GM21529 (cell line): ENCODE measurements around the gene C8B.

Experiments used
- ATAC-seq: cut with Tn5 transposase; IDR thresholded peaks from one replicate; pipeline ENCODE4 v1.9.1; 2021; ENCODE audit not compliant: unreplicated experiment

Gene C8B

GRCh38 chr1:56965916-56966697 lies at the start of gene C8B:
TSS of gene C8B (minus strand) at chr1:56966015. CDS start at chr1:56965948, 67 bp downstream.
- ATAC-seq: no peak

- no peak for ATAC-seq
Measured at GRCh38 chr1:57015071-57015470, 49.3 kb upstream of the C8B start.

GRCh38 chr1:57013522-57013921 lies 47.7 kb upstream of the C8B start:
- no peak for ATAC-seq

- no peak for ATAC-seq
Measured at GRCh38 chr1:57012315-57012714, 46.5 kb upstream of the C8B start.

- ATAC-seq: no peak
Measured at GRCh38 chr1:57010511-57010910, 44.7 kb upstream of the C8B start.

DNA sequence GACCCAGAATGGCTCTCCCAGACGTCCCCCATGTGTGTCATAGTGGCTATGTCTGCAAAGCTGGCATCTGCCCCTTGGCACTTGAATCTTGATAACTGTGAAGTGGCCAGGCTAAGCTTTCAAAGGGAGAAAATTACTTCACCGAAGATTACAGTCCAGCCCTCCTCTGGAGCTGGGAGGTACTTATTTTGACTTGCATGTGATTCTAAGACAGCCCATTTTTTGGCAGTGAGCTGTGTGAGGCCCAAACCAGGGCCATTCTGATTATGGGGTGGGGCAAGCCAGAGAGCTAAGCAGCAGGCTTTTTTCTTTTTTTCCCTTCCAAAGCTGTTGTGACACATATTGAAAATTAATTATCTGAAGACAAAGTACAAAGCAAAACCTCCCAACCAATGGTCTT lies 42.1 kb upstream of the C8B start:
- ATAC-seq: no peak

DNA sequence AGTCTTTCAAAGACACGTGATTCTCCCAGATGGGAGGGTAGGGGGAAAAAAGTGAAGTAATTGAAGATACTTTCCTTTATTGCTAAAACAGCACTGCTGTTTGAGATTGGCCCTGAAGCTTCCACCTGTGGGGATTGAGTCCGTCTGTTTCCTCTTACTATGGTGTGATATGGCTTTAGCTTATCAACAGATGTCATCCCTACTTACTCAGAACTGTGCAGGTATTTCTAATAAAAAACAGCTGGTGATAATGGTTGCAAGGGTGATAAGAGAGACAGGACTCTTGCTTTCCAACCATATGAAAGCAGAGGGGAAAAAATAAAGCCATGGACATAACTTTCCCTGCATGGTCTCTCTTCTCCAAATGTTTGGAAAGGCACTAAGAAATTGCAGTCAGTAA lies 41.7 kb upstream of the C8B start:
- no peak for ATAC-seq

GRCh38 chr1:57003398-57004139 lies 37.8 kb upstream of the C8B start:
- ATAC-seq: no peak

DNA sequence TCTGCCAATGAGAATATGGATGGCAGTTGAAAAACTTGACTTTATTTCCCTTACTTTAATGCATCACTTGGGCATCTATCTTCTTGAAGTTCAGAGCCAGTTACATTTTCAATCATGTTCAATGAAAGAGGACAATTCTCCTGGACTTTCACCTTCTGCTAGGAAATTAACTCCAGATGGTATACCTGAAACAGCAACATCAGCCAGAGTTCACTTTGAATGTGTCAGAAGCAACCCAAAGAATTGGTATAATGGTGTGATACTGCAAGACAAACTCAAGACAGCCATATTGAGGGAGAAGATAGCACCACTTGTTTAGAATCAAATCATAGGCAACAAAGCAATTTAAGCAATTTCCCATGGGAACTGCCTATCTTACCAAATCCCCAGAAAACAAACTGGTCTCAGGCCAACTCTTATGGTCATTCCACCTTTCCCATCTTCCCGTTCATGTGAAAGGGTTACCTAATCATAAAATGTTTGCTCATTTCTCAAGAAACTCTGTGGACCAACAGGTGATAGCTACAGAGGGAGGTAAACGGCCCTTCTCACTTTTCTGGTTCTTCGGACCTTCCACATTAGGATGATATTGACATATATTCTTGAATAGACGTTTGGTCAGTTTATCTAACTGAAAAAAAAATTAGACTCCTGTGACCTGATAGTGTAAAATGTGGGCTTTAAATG lies 29.7 kb upstream of the C8B start:
- no peak for ATAC-seq

DNA sequence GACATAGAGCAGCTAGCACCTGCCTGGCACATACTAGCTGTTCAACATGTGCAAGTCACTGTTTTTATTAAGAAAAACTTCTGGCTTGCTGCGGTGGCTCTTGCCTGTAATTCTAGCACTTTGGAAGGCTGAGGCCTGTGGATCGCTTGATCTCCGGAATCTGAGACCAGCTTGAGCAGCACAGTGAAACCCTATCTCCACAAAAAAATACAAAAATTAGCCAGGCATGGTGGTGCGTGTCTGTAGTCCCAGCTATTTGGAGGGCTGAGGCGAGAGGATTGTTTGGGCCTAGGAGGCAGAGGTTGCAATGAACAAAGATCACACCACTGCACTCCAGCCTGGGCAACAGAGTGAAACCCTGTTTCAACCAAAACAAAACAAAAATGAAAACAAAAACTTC lies 27.7 kb upstream of the C8B start:
- ATAC-seq: no peak

DNA sequence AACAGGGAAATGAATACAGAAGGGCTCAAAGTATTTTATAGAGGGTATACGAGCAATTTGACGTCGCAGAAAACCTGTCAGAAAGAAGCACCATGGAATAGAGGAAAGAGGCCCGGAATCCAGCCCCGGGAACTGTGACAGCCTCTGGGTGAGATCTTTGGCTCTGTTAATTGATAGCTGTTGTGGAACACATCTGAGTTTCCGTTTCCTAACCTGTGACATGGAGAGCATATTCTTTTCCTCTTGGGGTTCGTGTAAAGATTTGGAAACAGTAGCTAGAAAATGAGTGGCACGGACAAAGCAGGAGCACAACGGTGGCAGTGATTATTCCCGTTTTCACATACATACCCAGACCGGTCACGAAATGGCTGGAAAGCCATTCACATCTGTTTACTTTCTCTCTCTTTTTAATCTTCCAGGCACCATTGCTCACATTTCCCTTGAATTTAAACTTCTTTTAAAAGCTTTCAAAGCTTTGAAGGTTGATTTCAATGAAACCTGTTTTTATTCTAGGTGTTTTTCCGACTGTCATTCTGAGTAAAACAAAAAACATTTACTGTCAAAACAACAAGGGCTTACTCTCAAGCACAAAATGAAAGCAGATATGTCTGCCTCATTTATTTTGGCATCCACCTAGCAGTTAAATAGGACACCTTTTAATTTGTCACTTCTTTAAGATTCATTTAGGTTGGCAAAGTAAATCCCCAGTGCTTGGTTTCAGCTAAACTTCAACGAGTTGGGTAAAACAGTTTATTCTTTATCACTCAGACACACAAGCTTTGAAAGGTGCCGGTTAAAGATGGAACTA lies 26.7 kb upstream of the C8B start:
- ATAC-seq: no peak

DNA sequence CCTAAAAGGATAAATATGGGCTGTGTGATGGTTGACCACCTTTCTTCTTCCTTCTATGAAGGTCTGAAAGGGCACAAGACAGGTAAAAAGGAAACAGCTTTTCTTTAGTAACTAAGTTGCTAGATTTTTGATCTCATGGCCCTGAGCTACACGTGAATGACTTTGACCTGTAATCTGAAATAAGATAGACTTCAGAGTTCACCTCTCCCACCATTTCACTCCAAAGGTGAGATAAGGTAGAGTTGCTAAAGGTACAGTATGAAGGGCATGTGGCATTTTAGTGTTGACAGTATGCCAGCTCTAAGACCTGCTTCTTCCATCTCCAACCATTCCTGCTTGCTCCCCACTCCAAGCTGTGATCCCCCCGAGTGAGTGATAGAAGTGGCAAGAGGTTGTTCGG lies 25.8 kb upstream of the C8B start:
- ATAC-seq: no peak

GRCh38 chr1:56986397-56986796 lies 20.6 kb upstream of the C8B start:
- ATAC-seq: no peak

DNA sequence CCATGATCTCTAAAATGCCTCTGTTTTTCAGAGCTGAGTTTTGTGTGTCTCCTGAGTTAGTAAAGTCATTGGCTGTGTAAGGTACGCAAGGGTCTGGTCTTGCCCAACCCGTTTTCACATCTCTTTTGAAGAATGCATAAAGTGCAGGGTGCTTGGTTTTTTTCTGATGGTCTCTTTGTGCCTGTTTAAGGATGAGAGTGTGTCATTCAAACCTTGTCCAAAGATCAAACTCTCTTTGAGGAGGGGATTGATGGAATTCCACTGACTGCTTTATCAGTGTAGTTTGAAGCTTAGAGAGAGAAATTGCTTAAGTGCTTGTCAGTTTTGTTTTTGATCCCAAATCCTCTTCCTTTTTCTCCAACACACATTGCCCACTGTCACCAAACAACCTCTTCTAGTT lies 20.0 kb upstream of the C8B start:
- no peak for ATAC-seq

- no peak for ATAC-seq
Measured at GRCh38 chr1:56983484-56983883, 17.7 kb upstream of the C8B start.

- ATAC-seq: no peak
Measured at GRCh38 chr1:56979986-56980755, 14.4 kb upstream of the C8B start.

GRCh38 chr1:56978819-56979218 lies 13.0 kb upstream of the C8B start:
- no peak for ATAC-seq

DNA sequence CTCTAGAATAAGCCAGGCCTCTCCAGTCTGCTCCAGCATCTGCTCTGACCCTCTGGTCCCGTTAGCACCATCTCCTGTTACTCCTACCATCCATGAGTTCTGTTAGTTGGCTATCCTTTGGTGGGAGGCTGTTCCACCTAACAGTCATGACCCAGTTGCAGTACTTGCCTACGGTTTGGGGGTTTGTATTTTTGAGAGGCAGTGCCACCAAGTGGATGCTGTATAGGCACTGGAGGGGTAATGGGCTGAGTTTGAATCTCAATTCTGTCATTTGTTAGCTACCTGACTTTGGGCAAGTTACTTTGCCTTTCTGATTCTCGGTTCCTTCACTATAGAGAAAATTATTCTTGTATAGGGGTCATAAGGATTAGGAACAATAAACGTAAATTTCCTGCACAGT lies 12.1 kb upstream of the C8B start:
- ATAC-seq: no peak

- ATAC-seq: no peak
Measured at GRCh38 chr1:56975446-56975845, 9.6 kb upstream of the C8B start.
